D721Med (cell line): Measurements from ENCODE around the gene TCERG1L.

Experiments used
- DNase-seq: peaks from one replicate; pipeline ENCODE4 v3.0.0; 2011; ENCODE audit warnings: low spot score; ENCODE audit not compliant: insufficient read length
- FAIRE-seq: peaks from 2 replicates; lab custom pipeline; 2011; peaks lifted over from hg19 to GRCh38; lab: Jason Lieb, UNC
- TF ChIP-seq, protein P1 (sequence below): IDR thresholded peaks from 2 replicates; pipeline ENCODE4 v1.5.1; 2012; ENCODE audit warnings: mild to moderate bottlenecking, control low read depth; ENCODE audit not compliant: insufficient read depth; ENCODE audit errors: missing control alignments

Gene TCERG1L

DNA sequence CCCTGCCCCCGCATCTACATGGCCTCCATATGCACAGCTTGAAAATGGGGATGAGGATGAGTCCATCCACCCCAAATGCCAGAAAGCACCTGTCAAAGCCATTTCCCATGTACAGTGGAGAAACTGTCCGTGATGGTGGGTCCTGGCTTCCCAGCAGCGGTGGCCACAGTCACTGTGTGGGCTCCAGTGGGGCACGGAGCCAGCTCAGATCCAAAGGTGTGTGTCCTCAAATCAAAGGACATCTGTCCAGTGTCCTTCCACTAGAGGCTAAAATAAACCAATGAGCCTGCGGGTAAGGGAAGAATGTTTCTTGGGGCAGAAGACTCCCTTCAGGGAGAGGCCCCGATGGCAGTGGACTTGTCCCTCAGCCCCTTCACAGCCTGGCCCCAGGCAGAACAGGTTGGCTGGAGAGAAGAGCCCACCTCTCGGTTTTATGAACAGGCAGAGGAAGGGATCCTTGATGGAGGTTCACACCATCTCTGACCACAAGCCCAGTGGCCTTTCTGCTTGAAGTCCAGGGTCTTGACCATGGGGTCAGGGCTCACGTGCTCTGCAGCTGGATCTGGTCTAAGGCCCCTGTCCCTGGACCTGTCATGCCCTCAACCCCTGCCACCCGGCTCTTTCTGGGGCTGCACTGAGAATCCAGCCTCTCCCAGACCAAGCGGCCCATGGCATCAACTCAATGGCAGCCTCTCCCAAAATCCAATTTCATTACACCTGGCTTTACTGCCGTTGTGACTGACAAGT, 106.9 kb downstream of the TCERG1L start:
- DNase-seq (no peak), FAIRE-seq (no peak)
- TF ChIP-seq, protein P1, sequence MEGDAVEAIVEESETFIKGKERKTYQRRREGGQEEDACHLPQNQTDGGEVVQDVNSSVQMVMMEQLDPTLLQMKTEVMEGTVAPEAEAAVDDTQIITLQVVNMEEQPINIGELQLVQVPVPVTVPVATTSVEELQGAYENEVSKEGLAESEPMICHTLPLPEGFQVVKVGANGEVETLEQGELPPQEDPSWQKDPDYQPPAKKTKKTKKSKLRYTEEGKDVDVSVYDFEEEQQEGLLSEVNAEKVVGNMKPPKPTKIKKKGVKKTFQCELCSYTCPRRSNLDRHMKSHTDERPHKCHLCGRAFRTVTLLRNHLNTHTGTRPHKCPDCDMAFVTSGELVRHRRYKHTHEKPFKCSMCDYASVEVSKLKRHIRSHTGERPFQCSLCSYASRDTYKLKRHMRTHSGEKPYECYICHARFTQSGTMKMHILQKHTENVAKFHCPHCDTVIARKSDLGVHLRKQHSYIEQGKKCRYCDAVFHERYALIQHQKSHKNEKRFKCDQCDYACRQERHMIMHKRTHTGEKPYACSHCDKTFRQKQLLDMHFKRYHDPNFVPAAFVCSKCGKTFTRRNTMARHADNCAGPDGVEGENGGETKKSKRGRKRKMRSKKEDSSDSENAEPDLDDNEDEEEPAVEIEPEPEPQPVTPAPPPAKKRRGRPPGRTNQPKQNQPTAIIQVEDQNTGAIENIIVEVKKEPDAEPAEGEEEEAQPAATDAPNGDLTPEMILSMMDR: no peak

DNA sequence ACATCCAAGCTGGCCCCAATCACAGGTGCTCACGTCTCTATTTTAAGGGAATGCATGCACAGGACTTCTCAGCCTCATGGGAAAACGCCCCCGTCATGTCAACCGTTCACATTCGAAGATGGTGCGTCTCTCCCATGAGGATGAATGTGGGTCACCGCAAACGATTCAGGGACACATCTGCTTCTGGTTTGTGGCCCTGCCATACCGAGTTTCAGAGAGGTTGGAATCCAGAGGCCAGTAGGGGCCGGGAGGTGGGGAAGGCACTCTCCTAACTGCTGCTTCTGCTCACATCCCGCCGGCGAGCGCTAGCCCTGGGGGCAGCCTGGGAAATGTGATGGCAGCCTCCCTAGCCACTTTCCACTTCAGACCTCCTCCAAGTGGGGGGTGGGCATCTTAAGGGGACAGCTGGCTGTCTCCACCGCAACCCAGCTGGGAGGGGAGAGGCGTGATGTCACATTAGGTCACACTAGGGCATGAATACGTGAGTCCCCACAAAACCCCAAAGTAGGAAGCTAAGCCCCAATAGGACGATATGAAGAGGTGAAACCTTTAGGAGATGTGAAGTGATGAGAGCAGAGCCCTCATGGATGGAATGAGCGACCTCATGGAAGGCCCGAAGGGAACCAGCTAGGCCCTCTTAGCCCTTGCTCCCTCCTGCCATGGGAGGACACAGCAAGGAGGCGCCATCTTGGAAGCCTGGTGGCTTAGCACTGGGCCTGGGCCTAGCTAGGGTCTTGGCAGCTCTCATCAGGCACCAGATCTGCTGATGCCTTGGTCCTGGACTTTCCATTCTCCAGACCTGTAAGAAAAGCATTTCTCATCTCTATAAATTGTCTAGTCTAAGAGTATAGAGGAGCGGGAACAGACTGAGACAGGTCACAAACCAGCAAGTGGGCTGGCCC, 107.8 kb downstream of the TCERG1L start:
- DNase-seq: no peak
- no peak for FAIRE-seq
- TF ChIP-seq, protein P1: no peak

DNA sequence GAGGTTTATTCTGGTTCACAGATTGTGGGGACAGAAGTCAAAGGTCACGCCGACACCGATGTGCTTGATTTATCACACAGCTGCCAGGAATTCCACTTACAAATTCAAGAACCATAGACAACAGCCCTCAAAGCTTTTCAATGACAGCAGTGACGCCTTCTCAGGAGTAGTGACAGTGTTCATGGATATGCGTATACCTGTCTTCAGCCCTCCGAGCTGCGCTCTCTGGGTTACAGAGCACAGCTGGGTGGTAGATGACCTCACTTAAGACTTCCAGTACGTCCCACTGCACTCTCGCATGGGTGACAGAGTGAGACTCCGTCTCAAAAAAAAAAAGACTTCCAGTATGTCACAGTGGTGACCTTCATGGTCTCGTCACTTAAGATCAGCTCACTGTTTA, 108.5 kb downstream of the TCERG1L start:
- TF ChIP-seq, protein P1: no peak
- FAIRE-seq (no peak), DNase-seq (no peak)

DNA sequence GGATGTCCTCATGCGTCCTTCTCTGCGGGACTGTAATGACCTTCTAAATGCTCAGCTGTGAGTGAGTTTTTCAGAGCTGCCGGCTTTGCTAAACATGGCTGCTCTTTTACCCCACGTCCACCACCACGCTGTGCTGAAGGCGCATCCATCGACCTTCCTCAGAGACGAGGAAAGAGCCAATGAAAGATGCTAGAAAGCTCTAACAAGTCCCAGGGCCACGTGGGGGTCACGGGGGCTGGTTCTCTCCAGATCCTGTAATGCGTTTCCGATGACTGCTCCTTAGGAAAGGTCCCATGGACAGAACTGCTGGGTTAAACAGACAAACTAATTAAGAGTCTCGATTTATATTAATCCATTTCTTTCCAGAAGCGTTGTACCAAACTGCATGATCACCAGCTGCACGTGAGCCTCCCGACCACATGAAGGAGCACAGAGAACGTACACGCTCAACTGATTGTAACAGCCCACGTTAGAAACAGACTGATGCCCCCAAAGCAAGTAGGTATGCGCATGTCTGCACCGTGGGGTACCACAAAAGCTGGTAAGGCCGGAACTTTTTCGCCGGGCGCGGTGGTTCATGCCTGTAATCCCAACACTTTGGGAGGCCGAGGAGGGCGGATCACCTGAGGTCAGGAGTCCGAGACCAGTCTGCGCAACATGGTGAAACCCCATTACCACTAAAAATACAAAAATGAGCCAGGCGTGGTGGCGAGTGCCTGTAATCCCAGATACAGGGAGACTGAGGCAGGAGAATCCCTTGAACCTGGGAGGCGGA, 109.6 kb downstream of the TCERG1L start:
- DNase-seq (no peak), FAIRE-seq (no peak)
- TF ChIP-seq, protein P1: no peak

DNA sequence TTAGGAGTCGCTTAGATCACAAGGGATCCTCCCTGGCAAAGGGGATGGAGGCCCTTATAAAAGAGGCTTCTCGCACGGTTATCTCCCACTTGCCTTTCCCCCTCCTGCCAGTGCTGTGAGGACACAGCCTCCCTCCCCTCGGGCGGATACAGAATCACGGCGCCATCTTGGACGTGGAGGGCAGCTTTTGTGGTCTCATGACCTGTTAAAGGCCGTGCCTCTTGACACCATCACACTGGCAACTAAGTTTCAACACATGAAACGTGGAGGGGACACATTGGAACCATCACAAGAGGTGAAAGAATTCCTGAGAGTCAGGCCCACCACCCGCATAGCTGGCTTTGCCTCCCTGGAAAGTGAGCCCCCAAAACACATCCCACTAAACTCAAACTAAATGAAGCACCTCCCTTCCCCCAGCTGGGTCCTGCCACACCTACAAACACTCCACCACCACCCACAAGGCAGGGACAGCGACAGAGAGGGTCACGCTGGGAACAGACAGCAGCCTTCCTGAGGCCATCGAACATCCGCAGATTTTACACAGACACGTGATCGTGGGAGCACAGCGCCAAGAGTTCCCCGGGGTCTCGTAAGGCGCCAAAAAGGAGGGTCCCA, 110.6 kb downstream of the TCERG1L start:
- DNase-seq (no peak), FAIRE-seq (no peak)
- TF ChIP-seq, protein P1: no peak

DNA sequence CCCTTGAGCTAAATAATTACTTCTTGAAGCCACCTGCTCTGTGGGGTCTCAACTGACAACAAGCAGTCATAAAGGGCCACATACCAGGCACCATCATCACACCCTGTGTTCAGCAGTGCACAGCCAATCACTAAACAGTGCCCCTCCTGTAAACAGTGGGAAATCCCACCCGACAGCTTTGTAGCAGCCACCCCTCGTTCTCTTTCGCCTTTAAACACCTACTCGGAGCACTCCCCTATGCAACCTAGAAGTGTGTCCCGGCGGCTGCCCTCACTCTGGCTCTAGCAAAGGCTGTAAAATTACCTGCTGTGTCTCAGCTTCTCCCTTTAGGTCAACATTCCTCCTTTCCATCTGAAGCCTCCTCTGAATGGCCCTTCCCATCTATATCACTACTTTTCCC, 111.9 kb downstream of the TCERG1L start:
- FAIRE-seq (no peak), DNase-seq (no peak)
- TF ChIP-seq, protein P1: no peak
